NCI-H128 (cell line): Measurements from ENCODE around the gene RBL2.
"Not testable (repeated sequence)": the region's sequence is repeated elsewhere in the genome, so short reads cannot be mapped to it uniquely, and the experiment has no call there.

Experiments
- DNase-seq: peaks from one replicate; lab custom pipeline; 2025; ENCODE audit not compliant: unreplicated experiment; lab: John Stamatoyannopoulos, UW

The RBL2 gene

GRCh38 chr16:53503991-53504663 is 69.9 kb downstream of the RBL2 start:
- peak; percentile 7 for DNase-seq

- DNase-seq = no peak
These were observed 70.4 kb downstream of the RBL2 start for GRCh38 chr16:53504665-53505064.

GRCh38 chr16:53506254-53506653 is 72.0 kb downstream of the RBL2 start:
- no peak for DNase-seq

- DNase-seq = no peak
These were observed 73.4 kb downstream of the RBL2 start for GRCh38 chr16:53507464-53508179.

GRCh38 chr16:53509906-53510703 is 75.8 kb downstream of the RBL2 start:
- no peak for DNase-seq

- DNase-seq = no peak
These were observed 76.4 kb downstream of the RBL2 start for GRCh38 chr16:53510704-53511070.

GRCh38 chr16:53511084-53511402 is 76.8 kb downstream of the RBL2 start:
- no peak for DNase-seq

- DNase-seq = no peak
These were observed 77.4 kb downstream of the RBL2 start for GRCh38 chr16:53511403-53512280.

- DNase-seq = not testable (repeated sequence)
These were observed 78.5 kb downstream of the RBL2 start for GRCh38 chr16:53512795-53513194.

- no peak for DNase-seq
These were observed 81.0 kb downstream of the RBL2 start for GRCh38 chr16:53515259-53515658.

GRCh38 chr16:53515811-53516210 is 81.5 kb downstream of the RBL2 start:
- DNase-seq = no peak

GRCh38 chr16:53517851-53518250 is 83.6 kb downstream of the RBL2 start:
- DNase-seq = no peak

- no peak for DNase-seq
These were observed 84.5 kb downstream of the RBL2 start for GRCh38 chr16:53518550-53519416.

- DNase-seq = no peak
These were observed 85.3 kb downstream of the RBL2 start for GRCh38 chr16:53519417-53520091.

GRCh38 chr16:53523126-53523804 is 89.0 kb downstream of the RBL2 start:
- DNase-seq = no peak

- no peak for DNase-seq
These were observed 89.8 kb downstream of the RBL2 start for GRCh38 chr16:53523971-53524548.

- no peak for DNase-seq
These were observed 94.5 kb downstream of the RBL2 start for GRCh38 chr16:53528797-53529196.

GRCh38 chr16:53529513-53529912 is 95.2 kb downstream of the RBL2 start:
- DNase-seq = no peak

- DNase-seq = no peak
These were observed 95.8 kb downstream of the RBL2 start for GRCh38 chr16:53530046-53530445.
